HG03280 (cell line): ENCODE results near the gene SPAG6.
A peak's percentile ranks its signal among the peaks of the same experiment; 100 is the strongest.

ENCODE experiments used
- ATAC-seq: cut with Tn5 transposase; IDR thresholded peaks from one replicate; pipeline ENCODE4 v1.9.1; 2021; ENCODE audit warnings: mild to moderate bottlenecking, moderate library complexity; ENCODE audit not compliant: unreplicated experiment

SPAG6 gene

GRCh38 chr10:22321924-22322640 lies 23.2 kb upstream of the SPAG6 start:
- no peak for ATAC-seq

- ATAC-seq = no peak
These were observed 22.6 kb upstream of the SPAG6 start for GRCh38 chr10:22322641-22323160.

DNA sequence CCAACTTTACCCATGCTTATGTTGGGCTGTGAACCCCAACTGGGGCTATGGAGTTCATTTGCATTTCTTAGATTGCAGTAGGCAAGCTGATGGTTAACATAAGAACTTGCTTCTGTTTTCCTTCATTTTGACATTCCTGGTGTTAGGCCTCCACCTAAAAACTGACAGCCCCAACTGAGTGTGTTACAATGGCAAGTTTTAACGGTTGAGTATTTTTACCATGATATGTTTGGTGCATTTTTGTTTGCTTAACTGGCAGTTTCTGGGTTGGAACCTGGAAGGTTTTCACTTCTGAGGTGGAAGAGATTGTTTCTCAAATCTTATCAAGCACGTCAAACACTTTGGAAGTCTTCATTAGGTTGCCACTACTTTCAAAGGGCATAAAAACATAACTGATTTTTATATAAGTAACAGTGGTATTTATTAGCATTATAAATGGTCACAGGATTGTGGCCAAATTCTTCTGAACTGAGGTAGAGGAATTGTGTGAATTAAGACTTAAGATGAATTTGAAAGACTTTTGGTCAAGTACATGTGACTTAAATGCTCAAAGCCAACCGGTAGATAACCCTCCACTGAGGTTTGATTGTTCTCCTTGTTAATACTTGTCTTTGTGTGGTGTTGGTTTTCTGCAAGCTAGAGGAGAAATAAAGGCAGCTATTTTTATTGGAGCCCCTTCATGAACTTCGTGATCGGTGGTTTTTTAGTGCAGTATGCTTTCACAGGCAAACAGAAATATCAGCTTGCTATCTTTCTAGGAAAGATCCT lies 21.6 kb upstream of the SPAG6 start:
- ATAC-seq = no peak

DNA sequence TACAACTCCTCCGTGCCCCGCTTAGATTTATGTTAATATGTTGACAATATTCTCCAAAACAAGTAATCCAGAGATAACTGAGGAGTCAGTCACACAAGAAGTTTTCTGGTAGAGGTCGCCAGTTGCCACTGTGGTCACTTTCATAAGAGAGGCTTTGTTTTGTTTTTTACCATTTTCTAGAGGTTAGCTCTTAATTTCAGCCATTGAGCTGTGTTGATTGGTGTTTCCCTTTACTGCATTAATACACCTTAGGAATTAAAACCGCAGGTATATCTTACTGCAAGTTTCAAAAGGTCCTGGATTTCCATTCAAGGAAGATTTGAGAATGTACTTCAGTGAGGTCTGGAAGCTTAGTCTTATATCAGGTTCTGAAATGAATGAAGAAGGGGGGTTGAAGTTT lies 20.9 kb upstream of the SPAG6 start:
- ATAC-seq = no peak

DNA sequence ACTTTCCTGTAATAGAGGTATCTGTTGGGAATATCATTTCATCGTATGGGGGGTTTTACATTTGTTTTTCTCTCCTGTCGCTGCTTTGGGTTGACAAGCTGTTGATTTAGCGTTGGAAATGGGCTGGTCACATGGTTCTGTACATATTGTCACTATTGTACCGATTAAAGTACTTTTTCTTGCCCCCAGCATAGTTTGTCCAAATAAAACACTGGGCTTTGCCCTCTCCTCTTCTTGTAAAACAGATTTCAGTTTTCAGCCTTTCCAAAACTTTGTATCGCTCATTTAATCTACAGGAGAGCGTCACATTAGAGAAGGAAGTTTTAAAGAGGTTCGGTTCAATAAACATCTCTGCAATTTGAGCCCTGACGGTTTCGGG lies 20.4 kb upstream of the SPAG6 start:
- no peak for ATAC-seq

DNA sequence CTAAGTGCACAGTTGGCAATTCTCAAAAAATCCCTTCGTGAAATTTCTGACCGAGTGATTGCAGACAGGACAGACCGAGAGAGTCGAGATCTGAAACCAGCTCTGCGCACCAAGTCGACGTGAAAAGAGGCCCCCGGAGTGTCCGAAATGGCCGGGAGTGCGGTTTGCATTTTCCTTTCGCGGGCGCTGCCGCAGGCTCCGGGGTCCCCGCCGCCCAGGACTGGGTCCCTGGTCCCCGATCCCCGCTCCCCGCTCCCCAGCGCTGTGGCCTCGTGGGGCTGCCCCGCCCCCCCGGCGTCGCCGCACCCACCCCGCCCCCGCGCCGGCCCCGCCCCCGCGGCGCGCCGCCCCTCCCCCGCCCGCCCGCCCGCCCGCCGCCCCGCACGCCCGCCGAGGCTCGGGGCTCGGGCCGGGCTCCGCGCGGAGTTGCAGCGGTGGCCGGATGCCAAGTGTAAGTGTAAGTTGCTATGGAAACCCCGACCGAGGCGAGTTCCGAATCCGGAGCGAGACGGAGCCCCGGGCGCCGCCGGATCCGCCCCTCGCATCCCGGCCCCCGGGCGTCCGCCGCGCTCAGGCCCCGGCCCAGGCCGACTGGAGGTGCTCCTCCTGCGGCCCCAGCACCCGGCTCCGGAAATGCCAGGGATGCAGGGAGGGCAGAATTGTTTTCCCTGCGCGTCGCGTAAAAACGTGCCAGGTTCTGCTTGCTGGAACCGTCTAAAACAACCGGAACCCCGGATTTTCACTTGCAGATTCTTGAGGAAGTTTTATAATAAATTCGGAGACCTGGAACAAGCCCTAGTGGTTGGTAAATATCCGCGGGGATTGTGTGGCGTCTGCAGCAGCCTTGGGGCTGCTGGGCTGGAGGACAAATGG lies 19.8 kb upstream of the SPAG6 start:
- ATAC-seq = peak; percentile 48

- no peak for ATAC-seq
These were observed 19.1 kb upstream of the SPAG6 start for GRCh38 chr10:22326145-22326702.

DNA sequence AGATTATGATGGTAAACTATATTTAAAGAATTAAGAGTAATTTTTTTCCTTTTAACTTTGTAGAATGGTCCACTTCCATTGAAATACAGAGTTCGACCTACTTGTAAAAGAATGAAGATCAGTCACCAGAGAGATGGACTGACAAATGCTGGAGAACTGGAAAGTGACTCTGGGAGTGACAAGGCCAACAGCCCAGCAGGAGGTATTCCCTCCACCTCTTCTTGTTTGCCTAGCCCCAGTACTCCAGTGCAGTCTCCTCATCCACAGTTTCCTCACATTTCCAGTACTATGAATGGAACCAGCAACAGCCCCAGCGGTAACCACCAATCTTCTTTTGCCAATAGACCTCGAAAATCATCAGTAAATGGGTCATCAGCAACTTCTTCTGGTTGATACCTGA lies 16.1 kb upstream of the SPAG6 start:
- no peak for ATAC-seq

DNA sequence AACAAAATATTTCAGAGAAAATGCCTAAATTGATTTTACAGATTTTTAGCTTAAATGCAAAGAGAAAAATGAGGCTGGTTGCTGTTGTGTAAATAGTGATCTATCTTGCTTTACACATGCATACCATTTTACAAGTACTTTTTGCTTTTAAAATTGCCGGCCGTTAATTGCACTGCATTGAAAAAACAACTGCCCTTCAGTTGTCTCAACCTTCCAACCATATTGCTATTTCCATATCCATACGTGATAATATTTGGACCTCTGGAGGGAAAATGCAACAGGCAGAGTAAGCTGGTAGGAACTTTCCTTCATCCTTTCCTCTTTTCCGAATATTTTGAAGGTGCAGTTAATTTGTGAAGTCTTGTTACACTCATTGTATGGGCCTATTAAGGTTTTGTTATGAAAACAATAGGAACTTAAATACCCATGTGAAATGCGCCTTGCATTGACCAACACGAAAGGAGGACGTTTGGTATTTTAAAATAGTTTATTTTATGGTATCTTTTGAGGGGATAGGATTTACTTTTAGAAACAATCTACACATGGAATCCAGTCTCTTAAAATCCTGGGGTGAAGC lies 13.1 kb upstream of the SPAG6 start:
- no peak for ATAC-seq

DNA sequence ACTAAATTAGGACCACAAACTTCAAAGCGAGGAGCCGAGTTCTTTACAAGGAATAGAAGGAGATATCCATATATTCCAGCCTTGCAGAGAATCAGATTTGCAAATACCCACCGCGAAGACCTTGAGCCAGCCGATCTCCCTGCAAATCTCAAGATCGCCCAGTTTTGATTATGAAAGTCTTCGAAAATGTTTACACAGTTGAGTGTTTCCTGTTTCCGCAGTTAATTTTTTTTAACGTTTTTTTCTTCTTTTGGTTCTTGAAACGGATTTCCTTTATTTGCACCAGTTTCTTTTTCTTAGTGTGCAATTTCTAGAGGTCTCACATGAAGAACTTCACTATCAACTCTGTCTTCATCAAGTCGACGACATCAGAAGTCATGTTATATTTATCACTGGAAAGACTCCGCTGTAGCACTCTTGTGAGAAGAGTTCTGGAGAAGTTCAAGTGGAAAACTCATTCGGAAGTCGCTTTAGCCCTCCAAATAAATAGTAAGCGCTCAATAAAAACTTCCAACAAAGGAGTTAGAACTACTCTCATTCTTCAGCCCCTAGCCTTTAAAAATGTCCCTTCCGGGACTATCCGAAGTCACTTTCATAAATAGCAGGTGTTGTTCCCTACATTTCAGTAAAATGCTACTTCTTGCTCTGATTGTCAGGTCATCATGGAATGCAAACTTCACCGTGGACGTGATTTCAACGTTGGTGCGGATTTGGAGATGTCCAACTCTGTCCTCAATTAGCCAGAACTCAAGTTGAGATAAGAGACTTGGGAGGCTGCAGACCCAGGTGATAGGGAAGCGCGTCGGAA lies 11.9 kb upstream of the SPAG6 start:
- ATAC-seq = no peak

DNA sequence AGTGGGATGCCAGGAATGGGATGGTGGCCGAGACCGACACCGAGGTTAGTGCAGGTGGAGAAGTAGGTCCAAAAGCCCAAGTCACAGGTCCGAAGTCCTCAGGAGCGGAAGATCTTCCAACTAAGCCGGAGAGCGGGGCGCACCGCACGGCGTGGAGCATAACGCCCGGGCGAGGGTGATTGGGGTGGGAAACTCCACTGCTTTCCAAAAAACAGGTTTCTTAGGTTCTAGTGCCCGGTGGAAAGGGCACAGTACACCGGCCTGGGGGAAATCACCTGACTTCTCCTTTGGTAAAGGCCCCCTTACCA lies 11.4 kb upstream of the SPAG6 start:
- ATAC-seq = no peak

DNA sequence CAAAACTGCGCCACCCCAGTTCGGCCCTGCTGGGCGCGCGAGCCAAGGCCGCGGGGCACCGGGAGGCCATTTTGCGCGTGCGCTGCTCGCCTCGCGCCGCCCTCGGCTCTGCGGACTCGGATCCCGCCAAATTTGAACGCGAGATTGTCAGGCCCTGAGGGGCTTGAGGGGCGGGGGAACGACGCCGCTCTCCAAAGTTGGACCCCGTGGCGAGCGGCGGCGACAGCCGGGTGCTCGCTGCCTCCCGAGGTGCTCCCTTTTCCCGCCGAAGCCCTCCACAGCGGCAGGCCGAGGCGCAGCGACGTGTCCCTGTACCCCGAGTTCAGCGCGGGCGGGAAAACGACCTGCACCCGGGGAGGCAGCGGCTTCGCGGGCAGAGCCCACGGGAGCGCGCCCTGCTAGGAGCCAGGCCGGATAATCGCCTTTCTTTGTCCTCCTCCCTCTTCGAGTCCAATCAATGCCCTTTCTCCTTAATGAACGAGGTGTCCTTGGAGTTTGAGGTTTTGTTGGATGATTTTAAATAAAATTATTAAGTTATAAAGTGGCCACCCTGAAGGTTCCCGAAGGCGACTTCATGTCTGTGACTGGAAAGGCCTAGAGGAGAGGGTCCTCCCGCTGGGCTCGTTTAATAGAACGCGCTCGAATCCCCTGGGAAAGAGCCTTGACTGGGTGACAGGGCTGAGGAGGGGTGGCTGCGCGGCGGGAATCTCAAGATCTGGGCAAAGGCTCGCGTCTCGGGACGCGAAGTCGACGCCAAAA lies 10.7 kb upstream of the SPAG6 start:
- no peak for ATAC-seq

DNA sequence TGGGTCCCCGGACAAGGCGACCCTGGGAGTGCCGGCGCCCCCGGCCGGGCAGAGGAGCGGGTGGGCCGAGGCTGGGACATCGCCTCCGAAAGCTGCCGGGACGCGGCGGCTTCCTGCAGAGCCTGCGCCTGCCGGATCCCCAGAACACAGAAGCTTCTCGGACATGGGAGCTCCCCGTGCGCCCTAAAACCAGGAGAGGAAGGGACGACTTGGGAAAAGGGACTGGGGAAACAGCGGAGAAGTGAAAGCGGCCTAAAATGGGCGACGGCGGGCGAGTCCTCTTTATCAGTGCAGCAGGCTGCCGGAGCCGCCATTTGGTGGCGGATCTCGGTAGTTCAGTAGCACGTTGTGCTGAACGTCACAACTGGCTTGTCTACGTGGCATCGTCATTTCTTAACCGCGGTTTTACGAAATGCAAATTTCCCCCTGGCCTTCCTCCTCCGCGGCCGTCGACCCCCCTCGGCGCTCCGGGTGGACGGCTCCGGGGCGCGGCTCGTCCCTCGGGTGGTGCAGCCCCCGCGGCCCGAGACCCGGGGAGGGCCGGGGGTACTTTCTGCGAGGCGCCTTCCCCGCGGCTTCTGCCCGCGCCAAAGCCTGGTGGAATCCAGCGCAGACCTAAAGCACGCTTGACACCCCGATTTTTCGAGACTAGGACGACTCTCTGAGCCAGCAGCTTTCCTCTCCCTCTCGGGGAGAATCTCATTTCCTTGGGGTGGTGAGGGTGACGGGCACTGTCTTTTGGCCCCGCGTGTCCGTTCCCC lies 9.9 kb upstream of the SPAG6 start:
- peak; percentile 51 for ATAC-seq

- ATAC-seq = no peak
These were observed 7.0 kb upstream of the SPAG6 start for GRCh38 chr10:22338185-22338900.

- no peak for ATAC-seq
These were observed 6.4 kb upstream of the SPAG6 start for GRCh38 chr10:22338931-22339330.

DNA sequence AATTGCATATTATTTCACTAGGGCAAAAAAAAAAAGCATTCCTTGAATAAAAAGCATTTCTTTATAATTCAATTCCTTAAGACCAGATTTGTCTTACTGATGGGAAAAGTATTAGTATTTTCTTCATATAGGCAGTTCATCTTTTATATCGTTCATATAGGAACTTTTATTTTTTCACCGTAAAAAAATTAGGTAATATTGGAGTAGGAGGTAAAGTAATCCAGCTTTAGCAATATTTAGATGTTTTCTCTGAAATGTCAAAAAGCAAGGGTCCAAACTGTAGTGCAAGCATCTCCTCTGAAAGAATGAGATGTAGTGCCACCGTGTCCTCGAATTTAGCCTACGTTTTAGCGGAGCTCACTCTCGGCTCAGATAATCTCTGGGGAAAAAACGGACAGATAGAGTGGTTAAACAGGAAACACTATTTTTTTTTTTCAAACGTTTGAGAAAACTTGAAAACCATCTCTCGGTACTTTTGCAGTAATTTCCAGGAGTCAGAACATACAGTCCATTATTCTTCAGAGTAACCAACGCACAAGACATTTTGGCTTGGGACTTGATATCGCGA lies 5.5 kb upstream of the SPAG6 start:
- no peak for ATAC-seq

GRCh38 chr10:22340329-22341189 lies 4.7 kb upstream of the SPAG6 start:
- ATAC-seq = peak; percentile 42
